ENCODE results near the gene TENT5C.

Gene TENT5C

GRCh38 chr1:117598489-117598888 is 7.4 kb upstream of the TENT5C start:
- Histone ChIP-seq H2AK5ac (ENCODE audit: low read depth, low read length) (no peak overlapping the region), H4K8ac (ENCODE audit: low read depth, low read length) (no peak overlapping the region), H3K4me2 (ENCODE audit: insufficient read depth, low read length, poor library complexity, severe bottlenecking) (no peak overlapping the region), H2BK120ac (ENCODE audit: low read depth, low read length) (no peak overlapping the region), H3K79me1 (ENCODE audit: low read depth, low read length) (no peaks in the 10 kb centered on the region), H2BK5ac (ENCODE audit: low read length) (no peak overlapping the region), H3K4ac (ENCODE audit: low read length) (no peak overlapping the region), H3K27ac (replicated peaks; ENCODE audit: low read length) (no peak overlapping the region), H3K4me1 (ENCODE audit: control insufficient read depth in 2 of 2, insufficient read depth in 1 of 2, low read depth in 1 of 2, low read length in 2 of 2) (no peaks in the 10 kb centered on the region), H3K23ac (ENCODE audit: low read depth, low read length, poor library complexity) (no peak overlapping the region), H4K91ac (ENCODE audit: low read depth, low read length, poor library complexity) (no peak overlapping the region), H3K27me3 (ENCODE audit: control insufficient read depth in 3 of 3, insufficient read depth in 3 of 3, low read depth in 1 of 3, low read length in 3 of 3) (peaks cover 0 to 7% (median 0%) of the 10 kb centered on the region in 3 experiments), H3K36me3 (replicated peaks in 1 of 2; ENCODE audit: control insufficient read depth in 2 of 2, insufficient read depth in 2 of 2, low read length in 2 of 2) (no peaks in the 10 kb centered on the region), H3K14ac (ENCODE audit: low read length) (no peak overlapping the region), H2BK15ac (ENCODE audit: low read length) (no peak overlapping the region), H3K4me3 (ENCODE audit: low read length in 2 of 2) (no peak overlapping the region), H3K9ac (ENCODE audit: low read depth, low read length, poor library complexity) (no peak overlapping the region), H3K9me3 (replicated peaks in 1 of 2; ENCODE audit: control insufficient read depth in 2 of 2, insufficient read depth in 1 of 2, low read depth in 1 of 2, low read length in 2 of 2) (no peaks in the 10 kb centered on the region), H2AFZ (ENCODE audit: low read length) (no peak overlapping the region), H3K18ac (ENCODE audit: low read length) (no peak overlapping the region), H2BK12ac (ENCODE audit: low read length) (no peak overlapping the region)
- no peak for DNase-seq (ENCODE audit: low spot score)
- WGBS, 2 donors (ENCODE audit: extremely low coverage in 2 of 2, insufficient read length in 2 of 2, insufficient replicate concordance in 1 of 2), result no CpG with 5 or more reads among the region's 6 CpGs

GRCh38 chr1:117599286-117600221 is 6.3 kb upstream of the TENT5C start:
- H2BK5ac ChIP-seq (ENCODE audit: low read length), result no peak overlapping the region
- H3K4me1 ChIP-seq (ENCODE audit: control insufficient read depth in 2 of 2, insufficient read depth in 1 of 2, low read depth in 1 of 2, low read length in 2 of 2), result no peaks in the 10 kb centered on the region
- no peaks in the 10 kb centered on the region for H3K79me1 ChIP-seq (ENCODE audit: low read depth, low read length)
- no peak overlapping the region for H2AK5ac ChIP-seq (ENCODE audit: low read depth, low read length)
- H3K27ac ChIP-seq (replicated peaks; ENCODE audit: low read length), result no peak overlapping the region
- H3K9me3 ChIP-seq (replicated peaks in 1 of 2; ENCODE audit: control insufficient read depth in 2 of 2, insufficient read depth in 1 of 2, low read depth in 1 of 2, low read length in 2 of 2), result no peaks in the 10 kb centered on the region
- H4K8ac ChIP-seq (ENCODE audit: low read depth, low read length), result no peak overlapping the region
- H3K27me3 ChIP-seq (ENCODE audit: control insufficient read depth in 3 of 3, insufficient read depth in 3 of 3, low read depth in 1 of 3, low read length in 3 of 3), result peaks cover 0 to 18% (median under 1%) of the 10 kb centered on the region in 3 experiments
- H3K4me2 ChIP-seq (ENCODE audit: insufficient read depth, low read length, poor library complexity, severe bottlenecking), result no peak overlapping the region
- no peak for DNase-seq (ENCODE audit: low spot score)
- H2AFZ ChIP-seq (ENCODE audit: low read length), result no peak overlapping the region
- H3K4me3 ChIP-seq (ENCODE audit: low read length in 2 of 2), result no peak overlapping the region
- no peaks in the 10 kb centered on the region for H3K36me3 ChIP-seq (replicated peaks in 1 of 2; ENCODE audit: control insufficient read depth in 2 of 2, insufficient read depth in 2 of 2, low read length in 2 of 2)
- H3K4ac ChIP-seq (ENCODE audit: low read length), result no peak overlapping the region
- no peak overlapping the region for H3K9ac ChIP-seq (ENCODE audit: low read depth, low read length, poor library complexity)
- no peak overlapping the region for H2BK120ac ChIP-seq (ENCODE audit: low read depth, low read length)
- H3K14ac ChIP-seq (ENCODE audit: low read length), result no peak overlapping the region
- H2BK12ac ChIP-seq (ENCODE audit: low read length), result no peak overlapping the region
- WGBS, 2 donors (ENCODE audit: extremely low coverage in 2 of 2, insufficient read length in 2 of 2, insufficient replicate concordance in 1 of 2), result no CpG with 5 or more reads among the region's 16 CpGs
- no peak overlapping the region for H3K23ac ChIP-seq (ENCODE audit: low read depth, low read length, poor library complexity)
- H4K91ac ChIP-seq (ENCODE audit: low read depth, low read length, poor library complexity), result no peak overlapping the region
- no peak overlapping the region for H2BK15ac ChIP-seq (ENCODE audit: low read length)
- no peak overlapping the region for H3K18ac ChIP-seq (ENCODE audit: low read length)

GRCh38 chr1:117600325-117600943 is 5.4 kb upstream of the TENT5C start:
- Histone ChIP-seq H2AFZ (ENCODE audit: low read length) (no peak overlapping the region), H3K27me3 (ENCODE audit: control insufficient read depth in 3 of 3, insufficient read depth in 3 of 3, low read depth in 1 of 3, low read length in 3 of 3) (peaks cover 0 to 24% (median 2%) of the 10 kb centered on the region in 3 experiments), H3K27ac (replicated peaks; ENCODE audit: low read length) (no peak overlapping the region), H2BK5ac (ENCODE audit: low read length) (no peak overlapping the region), H3K18ac (ENCODE audit: low read length) (no peak overlapping the region), H4K8ac (ENCODE audit: low read depth, low read length) (no peak overlapping the region), H3K36me3 (replicated peaks in 1 of 2; ENCODE audit: control insufficient read depth in 2 of 2, insufficient read depth in 2 of 2, low read length in 2 of 2) (no peaks in the 10 kb centered on the region), H3K23ac (ENCODE audit: low read depth, low read length, poor library complexity) (no peak overlapping the region), H3K4ac (ENCODE audit: low read length) (no peak overlapping the region), H3K79me1 (ENCODE audit: low read depth, low read length) (no peaks in the 10 kb centered on the region), H3K4me2 (ENCODE audit: insufficient read depth, low read length, poor library complexity, severe bottlenecking) (no peak overlapping the region), H3K9ac (ENCODE audit: low read depth, low read length, poor library complexity) (no peak overlapping the region), H2AK5ac (ENCODE audit: low read depth, low read length) (no peak overlapping the region), H3K9me3 (replicated peaks in 1 of 2; ENCODE audit: control insufficient read depth in 2 of 2, insufficient read depth in 1 of 2, low read depth in 1 of 2, low read length in 2 of 2) (no peaks in the 10 kb centered on the region), H4K91ac (ENCODE audit: low read depth, low read length, poor library complexity) (no peak overlapping the region), H3K4me3 (ENCODE audit: low read length in 2 of 2) (no peak overlapping the region), H2BK15ac (ENCODE audit: low read length) (no peak overlapping the region), H2BK12ac (ENCODE audit: low read length) (no peak overlapping the region), H3K4me1 (ENCODE audit: control insufficient read depth in 2 of 2, insufficient read depth in 1 of 2, low read depth in 1 of 2, low read length in 2 of 2) (peaks cover 0 to 1% of the 10 kb centered on the region in 2 donors), H2BK120ac (ENCODE audit: low read depth, low read length) (no peak overlapping the region), H3K14ac (ENCODE audit: low read length) (no peak overlapping the region)
- no CpG with 5 or more reads among the region's 7 CpGs for WGBS, 2 donors (ENCODE audit: extremely low coverage in 2 of 2, insufficient read length in 2 of 2, insufficient replicate concordance in 1 of 2)
- no peak for DNase-seq (ENCODE audit: low spot score)

GRCh38 chr1:117600966-117601365 is 4.9 kb upstream of the TENT5C start:
- H3K4me2 ChIP-seq (ENCODE audit: insufficient read depth, low read length, poor library complexity, severe bottlenecking), result no peak overlapping the region
- peaks cover 0 to 25% (median 2%) of the 10 kb centered on the region in 3 experiments for H3K27me3 ChIP-seq (ENCODE audit: control insufficient read depth in 3 of 3, insufficient read depth in 3 of 3, low read depth in 1 of 3, low read length in 3 of 3)
- no peak overlapping the region for H2BK12ac ChIP-seq (ENCODE audit: low read length)
- no peaks in the 10 kb centered on the region for H3K79me1 ChIP-seq (ENCODE audit: low read depth, low read length)
- no peak overlapping the region for H3K27ac ChIP-seq (replicated peaks; ENCODE audit: low read length)
- H3K9me3 ChIP-seq (replicated peaks in 1 of 2; ENCODE audit: control insufficient read depth in 2 of 2, insufficient read depth in 1 of 2, low read depth in 1 of 2, low read length in 2 of 2), result no peaks in the 10 kb centered on the region
- H4K91ac ChIP-seq (ENCODE audit: low read depth, low read length, poor library complexity), result no peak overlapping the region
- H3K9ac ChIP-seq (ENCODE audit: low read depth, low read length, poor library complexity), result no peak overlapping the region
- H3K4ac ChIP-seq (ENCODE audit: low read length), result no peak overlapping the region
- no peak overlapping the region for H2BK5ac ChIP-seq (ENCODE audit: low read length)
- no peak overlapping the region for H2BK120ac ChIP-seq (ENCODE audit: low read depth, low read length)
- no peak for DNase-seq (ENCODE audit: low spot score)
- no peaks in the 10 kb centered on the region for H3K36me3 ChIP-seq (replicated peaks in 1 of 2; ENCODE audit: control insufficient read depth in 2 of 2, insufficient read depth in 2 of 2, low read length in 2 of 2)
- no CpG with 5 or more reads among the region's 4 CpGs for WGBS, 2 donors (ENCODE audit: extremely low coverage in 2 of 2, insufficient read length in 2 of 2, insufficient replicate concordance in 1 of 2)
- H3K14ac ChIP-seq (ENCODE audit: low read length), result no peak overlapping the region
- H3K23ac ChIP-seq (ENCODE audit: low read depth, low read length, poor library complexity), result no peak overlapping the region
- no peak overlapping the region for H2BK15ac ChIP-seq (ENCODE audit: low read length)
- H3K18ac ChIP-seq (ENCODE audit: low read length), result no peak overlapping the region
- no peak overlapping the region for H2AK5ac ChIP-seq (ENCODE audit: low read depth, low read length)
- H3K4me1 ChIP-seq (ENCODE audit: control insufficient read depth in 2 of 2, insufficient read depth in 1 of 2, low read depth in 1 of 2, low read length in 2 of 2), result peaks cover 0 to 1% of the 10 kb centered on the region in 2 donors
- no peak overlapping the region for H4K8ac ChIP-seq (ENCODE audit: low read depth, low read length)
- H2AFZ ChIP-seq (ENCODE audit: low read length), result no peak overlapping the region
- no peak overlapping the region for H3K4me3 ChIP-seq (ENCODE audit: low read length in 2 of 2)

All from neuronal stem cell (in vitro differentiated cells).